GM21723 (cell line): Measurements from ENCODE around the gene MRPS12.

ENCODE experiments used
- ATAC-seq: cut with Tn5 transposase; IDR thresholded peaks from one replicate; pipeline ENCODE4 v1.9.1; 2021; ENCODE audit warnings: mild to moderate bottlenecking, moderate library complexity; ENCODE audit not compliant: unreplicated experiment

Gene MRPS12

DNA sequence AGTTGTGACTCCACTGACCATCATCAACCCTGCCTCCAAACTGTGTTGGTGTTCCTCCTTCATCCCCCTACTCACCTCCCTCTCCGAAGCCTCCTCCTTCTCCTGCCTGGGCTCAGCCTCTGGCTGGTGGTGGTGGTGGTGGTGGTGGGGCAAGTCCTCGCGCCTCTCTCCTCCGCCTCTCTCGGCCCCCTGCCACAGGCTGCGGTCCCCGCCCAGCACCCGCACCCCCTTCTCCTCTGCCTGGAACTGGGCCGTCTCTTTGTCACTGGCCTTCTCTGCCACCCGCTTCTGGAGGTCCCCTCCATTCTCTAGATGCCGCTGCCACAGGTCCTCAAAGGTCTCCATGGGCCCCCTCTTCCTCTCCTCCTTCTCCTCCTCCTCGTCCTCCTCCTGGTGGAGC lies 20.3 kb upstream of the MRPS12 start:
- no peak for ATAC-seq

DNA sequence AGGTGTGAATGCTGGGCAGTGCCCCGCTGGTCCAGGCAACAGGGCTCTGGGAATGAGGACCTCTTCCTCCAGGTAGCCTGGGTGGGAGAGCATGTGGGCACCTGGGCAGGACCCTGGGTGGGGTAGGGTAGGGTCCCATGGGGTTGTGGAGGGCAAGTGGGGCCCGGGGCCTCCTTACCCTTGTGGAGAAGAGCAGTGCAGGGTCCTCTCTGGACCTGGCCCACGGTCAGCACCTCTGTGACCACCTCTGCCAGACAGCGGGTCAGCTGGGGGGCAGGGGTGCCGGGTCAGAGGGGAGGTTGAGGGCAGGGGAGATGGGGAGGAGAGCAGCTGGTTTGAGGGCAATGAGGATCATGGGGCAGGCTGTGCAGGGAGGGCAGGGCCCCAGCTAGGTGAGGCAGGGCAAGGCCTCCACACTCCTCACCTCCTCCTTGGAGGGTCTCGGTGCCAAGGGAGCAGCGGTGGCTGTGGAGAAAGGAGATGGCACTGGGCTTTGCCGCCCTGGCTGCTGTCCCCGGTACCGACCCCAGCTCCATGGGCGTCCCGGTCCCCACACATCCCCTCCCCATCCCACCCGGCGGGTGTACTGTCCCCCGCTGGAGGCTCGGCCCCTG lies 19.2 kb upstream of the MRPS12 start:
- no peak for ATAC-seq

GRCh38 chr19:38912600-38913514 lies 17.9 kb upstream of the MRPS12 start:
- ATAC-seq: no peak

GRCh38 chr19:38913958-38914357 lies 16.8 kb upstream of the MRPS12 start:
- no peak for ATAC-seq

DNA sequence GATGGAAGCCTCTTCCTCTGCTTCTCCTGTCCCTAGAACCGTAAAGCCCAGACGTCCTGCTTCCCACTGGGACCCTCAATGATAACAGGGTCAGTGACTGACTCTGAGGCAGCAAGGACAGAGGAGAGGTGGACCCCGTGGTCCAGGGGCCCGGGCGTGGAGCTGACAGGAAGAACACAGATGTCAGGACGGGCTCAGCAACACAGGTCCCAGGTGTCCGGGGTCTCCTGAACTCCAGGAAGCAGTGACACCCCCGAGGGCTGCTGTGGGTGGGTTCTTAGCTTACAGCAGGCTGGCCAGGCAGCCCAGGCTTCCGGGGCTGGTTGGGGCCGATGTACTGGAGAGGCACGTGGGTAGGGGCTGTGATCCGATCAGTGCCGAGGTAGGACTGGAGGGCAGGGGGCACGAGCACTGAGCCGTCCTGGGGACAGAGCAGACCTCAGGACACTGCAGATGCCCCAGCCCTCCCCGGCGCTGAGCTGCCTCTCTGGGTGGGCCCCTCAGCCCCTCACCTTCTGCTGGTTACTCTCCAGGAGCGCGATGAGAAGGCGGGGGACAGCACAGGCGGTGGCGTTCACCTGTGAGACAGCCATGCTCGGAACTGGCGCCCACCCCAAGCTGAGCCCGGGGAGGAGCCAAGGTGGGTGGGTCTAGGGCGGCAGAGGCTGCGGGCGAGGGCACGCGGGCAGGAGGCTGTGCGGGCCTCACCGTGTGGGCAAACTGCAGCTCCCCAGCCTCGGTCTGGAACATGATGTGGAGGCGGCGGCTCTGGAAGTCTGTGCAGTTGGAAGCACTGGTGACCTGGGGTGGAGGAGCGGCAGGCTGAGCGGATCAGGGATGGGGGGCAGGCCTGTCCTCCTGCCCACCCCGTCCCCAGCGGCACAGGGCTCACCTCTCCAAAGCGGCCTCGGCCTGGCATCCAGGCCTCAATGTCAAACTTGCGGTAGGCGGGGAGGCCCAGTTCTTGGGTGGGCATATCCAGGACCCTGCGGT lies 15.1 kb upstream of the MRPS12 start:
- no peak for ATAC-seq

DNA sequence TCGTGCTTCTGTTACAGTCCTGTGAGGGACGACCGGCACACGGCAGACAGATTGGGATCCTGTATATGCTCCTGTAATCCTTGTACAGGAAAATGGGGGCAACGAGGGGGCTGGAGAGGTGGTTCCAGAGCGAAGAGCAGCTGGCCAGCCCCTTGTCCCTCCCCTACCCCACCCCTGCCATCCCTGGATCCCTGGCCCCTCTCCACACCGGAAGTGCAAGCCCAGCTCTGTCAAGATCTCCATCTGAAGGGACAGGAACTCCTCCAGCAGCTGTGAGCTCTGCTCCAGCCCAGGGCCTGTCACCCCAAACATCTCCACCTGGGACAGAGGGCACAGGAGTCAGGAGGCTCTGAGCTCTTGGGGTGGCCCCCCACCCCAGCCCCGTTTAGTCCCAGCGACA lies 13.2 kb upstream of the MRPS12 start:
- ATAC-seq: no peak

GRCh38 chr19:38917921-38918491 lies 12.7 kb upstream of the MRPS12 start:
- no peak for ATAC-seq

DNA sequence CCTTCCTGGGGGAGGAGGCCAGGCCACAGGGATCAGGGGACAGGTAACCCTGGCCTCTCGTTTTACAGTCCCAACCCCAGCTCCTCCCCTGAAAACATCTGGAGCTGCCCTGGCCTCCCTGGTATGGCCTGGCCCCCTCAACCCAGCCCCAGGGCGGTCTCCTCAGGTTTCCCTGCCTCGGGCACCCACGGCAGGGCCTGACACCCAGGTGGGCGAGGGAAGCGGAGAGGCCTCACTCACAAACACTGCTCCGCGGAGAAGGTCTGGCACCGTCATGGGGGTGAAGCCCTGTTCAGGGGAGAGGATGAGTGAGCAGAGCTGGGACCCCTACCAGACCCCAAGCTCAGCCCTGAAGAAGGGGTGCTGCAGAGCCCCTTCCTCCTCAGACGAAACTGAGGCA lies 12.2 kb upstream of the MRPS12 start:
- ATAC-seq: no peak

DNA sequence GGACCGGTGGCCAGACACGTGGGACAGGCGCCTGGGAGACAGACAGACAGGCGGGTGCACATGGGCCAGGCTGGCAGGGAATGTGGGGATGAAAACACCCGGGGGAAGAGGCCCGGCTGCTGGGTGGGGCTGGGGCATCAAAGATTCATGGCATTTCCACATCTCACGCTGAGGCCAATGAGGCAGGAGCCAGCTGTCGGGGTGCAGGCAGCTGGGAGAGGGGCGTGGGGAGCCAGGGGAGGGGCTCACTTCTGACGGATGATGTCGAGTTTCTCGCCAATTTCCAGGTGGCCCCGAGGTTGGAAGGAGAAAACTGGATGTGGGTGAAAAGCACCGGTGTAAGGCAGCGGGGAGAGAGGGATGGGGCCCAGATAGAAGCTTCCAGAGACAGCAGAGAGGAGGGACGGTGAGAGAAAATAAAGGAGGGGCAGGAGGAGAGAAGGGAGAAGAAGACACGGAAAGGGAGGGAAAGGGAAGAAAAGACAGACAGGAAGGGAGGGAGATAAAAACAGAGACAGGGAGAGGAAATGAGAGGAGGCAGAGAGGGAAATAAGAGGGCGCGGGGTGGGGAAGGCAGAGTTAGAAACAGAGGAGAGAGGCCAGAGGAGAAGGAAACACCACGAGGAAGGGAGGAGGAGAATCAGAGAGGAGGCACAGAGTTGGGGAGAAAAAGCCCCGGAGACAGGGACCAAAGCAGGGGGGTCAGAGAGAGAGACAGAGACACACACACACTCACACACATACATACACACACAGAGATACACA lies 10.7 kb upstream of the MRPS12 start:
- no peak for ATAC-seq

DNA sequence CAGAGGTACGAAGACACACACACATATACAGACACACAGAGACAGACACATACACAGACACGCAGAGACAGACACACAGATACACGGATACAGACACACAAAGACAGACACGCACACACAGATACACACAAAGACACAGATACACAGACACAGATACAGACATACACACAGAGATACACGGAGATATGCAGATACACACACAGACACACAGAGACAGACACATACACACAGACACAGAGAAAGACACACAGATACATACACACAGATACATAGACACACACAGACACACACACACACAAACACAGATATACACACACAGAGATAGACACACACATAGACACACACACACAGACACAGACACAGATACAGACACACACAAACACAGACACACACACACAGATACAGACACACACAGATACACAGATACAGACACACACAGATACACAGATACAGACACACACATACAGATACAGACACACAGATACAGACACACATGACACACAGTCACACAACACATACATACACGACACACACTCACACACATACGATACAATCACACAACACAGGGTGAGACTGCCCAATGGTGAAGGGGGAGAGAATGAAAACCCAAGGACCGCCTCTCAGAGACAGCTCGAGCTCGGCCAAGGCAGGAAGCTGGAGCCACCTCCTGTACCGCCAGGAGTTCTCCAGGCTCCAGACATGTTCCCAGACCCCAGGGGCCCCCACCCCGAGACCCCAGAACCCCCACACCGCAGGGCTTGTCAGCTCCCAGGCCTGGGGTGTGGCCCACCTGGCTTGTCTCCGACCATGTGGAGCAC lies 9.9 kb upstream of the MRPS12 start:
- ATAC-seq: no peak

GRCh38 chr19:38921420-38922274 lies 9.1 kb upstream of the MRPS12 start:
- no peak for ATAC-seq

DNA sequence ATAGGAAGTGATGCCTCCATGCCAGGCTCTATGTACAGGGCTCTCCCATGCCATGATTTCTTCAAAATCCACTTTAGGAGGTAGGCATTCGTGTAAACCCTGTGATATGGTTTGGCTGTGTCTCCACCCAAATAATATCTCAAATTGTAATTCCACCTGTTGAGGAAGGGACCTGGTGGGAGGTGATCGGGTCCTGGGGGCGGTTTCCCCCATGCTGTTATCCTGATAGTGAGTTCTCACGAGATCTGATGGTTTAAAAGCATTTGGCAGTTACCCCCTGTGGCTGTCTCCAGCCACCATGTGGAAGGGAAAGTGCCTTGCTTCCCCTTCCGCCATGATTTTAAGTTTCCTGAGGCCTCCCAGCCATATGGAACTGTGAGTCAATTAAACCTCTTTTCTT lies 8.3 kb upstream of the MRPS12 start:
- no peak for ATAC-seq

- ATAC-seq: no peak
Measured at GRCh38 chr19:38924388-38924787, 6.4 kb upstream of the MRPS12 start.

GRCh38 chr19:38928391-38929001 lies 2.2 kb upstream of the MRPS12 start:
- no peak for ATAC-seq

GRCh38 chr19:38929929-38930775 lies 592 bp upstream of the MRPS12 start, which contains the start of gene SARS2:
TSS of gene SARS2 (minus strand) at chr19:38930763. CDS start at chr19:38930736, 27 bp downstream.
- ATAC-seq: peak; percentile 62

- no peak for ATAC-seq
Measured at GRCh38 chr19:38931521-38931793, 713 bp downstream of the MRPS12 start.
